GM21619 (cell line): ENCODE measurements around the gene NAV3.
"Not testable (repeated sequence)": the region's sequence is repeated elsewhere in the genome, so short reads cannot be mapped to it uniquely, and the experiment has no call there.

Experiments used
- ATAC-seq: cut with Tn5 transposase; IDR thresholded peaks from one replicate; pipeline ENCODE4 v1.9.1; 2021; ENCODE audit not compliant: unreplicated experiment

NAV3 gene

GRCh38 chr12:78236264-78236663 is 405.6 kb downstream of the NAV3 start:
- ATAC-seq = no peak

- no peak for ATAC-seq
These were observed 408.9 kb downstream of the NAV3 start for GRCh38 chr12:78239544-78239943.

- ATAC-seq = no peak
These were observed 410.1 kb downstream of the NAV3 start for GRCh38 chr12:78240827-78241226.

GRCh38 chr12:78241446-78241845 is 410.8 kb downstream of the NAV3 start:
- ATAC-seq = no peak

GRCh38 chr12:78244916-78245507 is 414.3 kb downstream of the NAV3 start:
- ATAC-seq = no peak

- no peak for ATAC-seq
These were observed 417.6 kb downstream of the NAV3 start for GRCh38 chr12:78248321-78248720.

GRCh38 chr12:78249578-78249977 is 418.9 kb downstream of the NAV3 start:
- ATAC-seq = no peak

GRCh38 chr12:78257662-78258061 is 427.0 kb downstream of the NAV3 start:
- not testable (repeated sequence) for ATAC-seq

- ATAC-seq = no peak
These were observed 430.3 kb downstream of the NAV3 start for GRCh38 chr12:78260976-78261375.

GRCh38 chr12:78261901-78262300 is 431.2 kb downstream of the NAV3 start:
- no peak for ATAC-seq
